Trophoblast cell (in vitro differentiated cells and primary cell): ENCODE results near the gene KANSL1L.
"Not testable (repeated sequence)": the region's sequence is repeated elsewhere in the genome, so short reads cannot be mapped to it uniquely, and the experiment has no call there.

Source experiments
- DNase-seq, 2 donors: peaks; one replicate each; pipeline ENCODE4 v3.0.0-alpha.2; 2016
- H2AFZ ChIP-seq: 2 replicates; pipeline ENCODE4 v1.6.1; 2013; ENCODE audit warnings: low read length, moderate library complexity, mild to moderate bottlenecking; ENCODE audit not compliant: insufficient read depth, poor library complexity
- H2AK5ac ChIP-seq: 2 replicates; pipeline ENCODE4 v1.6.1; 2013; ENCODE audit warnings: mild to moderate bottlenecking, low read length
- H2BK120ac ChIP-seq: 2 replicates; pipeline ENCODE4 v1.6.1; 2013; ENCODE audit warnings: low read length, mild to moderate bottlenecking, moderate library complexity; ENCODE audit not compliant: insufficient read depth, poor library complexity
- H2BK12ac ChIP-seq: 2 replicates; pipeline ENCODE4 v1.6.1; 2013; ENCODE audit warnings: mild to moderate bottlenecking, low read length, moderate library complexity
- H2BK5ac ChIP-seq: 2 replicates; pipeline ENCODE4 v1.6.1; 2013; ENCODE audit warnings: low read length, low read depth, moderate library complexity, mild to moderate bottlenecking; ENCODE audit not compliant: poor library complexity
- H3K14ac ChIP-seq: 2 replicates; pipeline ENCODE4 v1.6.1; 2013; ENCODE audit warnings: mild to moderate bottlenecking, low read length
- H3K18ac ChIP-seq: 2 replicates; pipeline ENCODE4 v1.6.1; 2013; ENCODE audit warnings: mild to moderate bottlenecking, low read length
- H3K23ac ChIP-seq: 2 replicates; pipeline ENCODE4 v1.6.1; 2013; ENCODE audit warnings: low read length
- H3K27ac ChIP-seq: 2 replicates; pipeline ENCODE4 v1.5.1; 2013; ENCODE audit warnings: low read depth, mild to moderate bottlenecking, inconsistent platforms, low read length, moderate library complexity
- H3K27me3 ChIP-seq: 2 replicates; pipeline ENCODE4 v1.6.1; 2013; ENCODE audit warnings: inconsistent platforms, mild to moderate bottlenecking, low read length, moderate library complexity; ENCODE audit not compliant: insufficient read depth
- H3K36me3 ChIP-seq, 2 experiments: 1 replicate in 1 of 2; 2 replicates in 1 of 2; pipeline ENCODE4 v1.6.1; 2013; ENCODE audit warnings: low read length in 2 of 2, mild to moderate bottlenecking in 2 of 2, moderate library complexity in 1 of 2; ENCODE audit not compliant: insufficient read depth in 2 of 2, control insufficient read depth in 1 of 2
- H3K4ac ChIP-seq: 2 replicates; pipeline ENCODE4 v1.6.1; 2013; ENCODE audit warnings: low read depth, mild to moderate bottlenecking, low read length, moderate library complexity
- H3K4me1 ChIP-seq, 2 experiments: 1 replicate in 1 of 2; 2 replicates in 1 of 2; pipeline ENCODE4 v1.6.1; 2013; ENCODE audit warnings: low read length in 2 of 2, mild to moderate bottlenecking in 2 of 2, moderate library complexity in 1 of 2; ENCODE audit not compliant: insufficient read depth in 2 of 2, control insufficient read depth in 1 of 2
- H3K4me2 ChIP-seq: 2 replicates; pipeline ENCODE4 v1.6.1; 2013; ENCODE audit warnings: inconsistent platforms, mild to moderate bottlenecking, low read length, moderate library complexity
- H3K4me3 ChIP-seq: 2 replicates; pipeline ENCODE4 v1.5.1; 2013; ENCODE audit warnings: mild to moderate bottlenecking, low read depth, low read length, inconsistent platforms
- H3K79me1 ChIP-seq: one replicate; pipeline ENCODE4 v1.6.1; 2013; ENCODE audit warnings: low read length
- H3K79me2 ChIP-seq: 2 replicates; pipeline ENCODE4 v1.6.1; 2013; ENCODE audit warnings: low read length, mild to moderate bottlenecking; ENCODE audit not compliant: control insufficient read depth, insufficient read depth, poor library complexity
- H3K9ac ChIP-seq: 2 replicates; pipeline ENCODE4 v1.6.1; 2013; ENCODE audit warnings: mild to moderate bottlenecking, low read length
- H3K9me3 ChIP-seq: 2 replicates; pipeline ENCODE4 v1.6.1; 2013; ENCODE audit warnings: low read depth, mild to moderate bottlenecking, control low read depth, inconsistent platforms, low read length; ENCODE audit not compliant: insufficient read depth
- H4K12ac ChIP-seq: 2 replicates; pipeline ENCODE4 v1.6.1; 2013; ENCODE audit warnings: low read depth, mild to moderate bottlenecking, low read length, moderate library complexity
- H4K8ac ChIP-seq: 2 replicates; pipeline ENCODE4 v1.6.1; 2013; ENCODE audit warnings: low read depth, mild to moderate bottlenecking, low read length, moderate library complexity
- H4K91ac ChIP-seq: one replicate; pipeline ENCODE4 v1.6.1; 2013; ENCODE audit warnings: low read depth, mild to moderate bottlenecking, low read length, moderate library complexity
- WGBS: extraction: QIAGEN DNeasy Blood & Tissue Kit; methylation state at CpG from one replicate; pipeline ENCODE4 v1.1.7; 2013; ENCODE audit warnings: missing lambda C conversion rate; ENCODE audit not compliant: insufficient read length, insufficient coverage; ENCODE audit errors: extremely low coverage; 5-methylcytosine and 5-hydroxymethylcytosine counted together

Gene KANSL1L

DNA sequence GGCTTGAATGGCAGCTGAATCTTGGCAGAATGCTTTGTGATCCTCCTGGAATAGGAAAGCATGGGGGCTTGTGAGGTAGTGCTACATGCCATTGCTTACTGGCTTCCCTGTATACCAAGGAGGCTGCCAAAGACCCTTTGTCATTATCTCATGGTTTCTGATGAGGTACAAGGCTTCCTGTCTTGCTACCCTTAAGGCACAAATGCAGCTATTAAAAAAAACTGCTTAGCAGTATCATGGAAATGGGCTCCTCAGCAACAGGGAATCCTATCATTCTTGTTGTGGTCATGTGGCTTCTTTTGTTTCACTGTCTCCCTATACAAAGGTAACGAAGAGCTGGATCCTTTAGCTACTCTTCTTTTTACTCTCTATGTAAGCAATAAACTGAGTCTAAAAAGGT lies 6.6 kb upstream of the KANSL1L start:
- Histone ChIP-seq H3K4me1 (peaks cover 3 to 6% of the 10 kb centered on the region in 2 experiments), H3K4ac (no peak overlapping the region), H3K27ac (no peak overlapping the region), H2BK5ac (no peak overlapping the region), H4K91ac (no peak overlapping the region), H3K4me3 (no peak overlapping the region), H2AK5ac (no peak overlapping the region), H4K12ac (no peak overlapping the region), H3K79me2 (no peaks in the 10 kb centered on the region), H3K9me3 (no peaks in the 10 kb centered on the region), H2AFZ (no peak overlapping the region), H3K36me3 (peaks cover 0 to 2% of the 10 kb centered on the region in 2 experiments), H3K23ac (no peak overlapping the region), H2BK120ac (no peak overlapping the region), H2BK12ac (no peak overlapping the region), H3K4me2 (no peak overlapping the region), H3K14ac (no peak overlapping the region), H3K27me3 (no peaks in the 10 kb centered on the region), H4K8ac (no peak overlapping the region), H3K9ac (no peak overlapping the region), H3K18ac (no peak overlapping the region), H3K79me1 (no peaks in the 10 kb centered on the region)
- peak in 1 of 2 donors; percentile 12 for DNase-seq
- WGBS: no CpG with 5 or more reads among the region's 1 CpG

DNA sequence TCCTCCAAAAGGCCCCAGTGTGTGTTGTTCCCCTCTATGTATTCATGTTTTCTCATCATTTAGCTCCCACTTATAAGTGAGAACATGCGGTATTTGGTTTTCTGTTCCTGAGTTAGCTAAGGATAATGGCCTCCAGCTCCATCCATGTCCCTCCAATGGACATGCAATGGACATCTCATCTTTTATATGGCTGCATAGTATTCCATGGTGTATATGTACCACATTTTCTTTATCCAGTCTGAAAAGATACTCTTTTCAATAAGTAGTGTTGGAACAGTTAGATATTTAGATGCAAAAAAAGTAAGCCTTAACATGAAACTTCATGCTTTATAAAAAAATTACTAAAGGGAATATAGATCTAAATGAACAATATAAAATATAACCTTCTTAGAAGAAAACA lies 5.9 kb upstream of the KANSL1L start:
- H3K79me1 ChIP-seq, H3K9me3 ChIP-seq, H3K4ac ChIP-seq, H3K4me2 ChIP-seq, H3K36me3 ChIP-seq, H2BK12ac ChIP-seq, DNase-seq, H3K23ac ChIP-seq, H3K4me1 ChIP-seq, H4K8ac ChIP-seq, H4K12ac ChIP-seq, H2BK120ac ChIP-seq, H3K27me3 ChIP-seq, H3K4me3 ChIP-seq, H2AFZ ChIP-seq, H3K14ac ChIP-seq, H3K27ac ChIP-seq, H3K9ac ChIP-seq, H3K79me2 ChIP-seq, H4K91ac ChIP-seq, H2BK5ac ChIP-seq, H3K18ac ChIP-seq, H2AK5ac ChIP-seq: not testable (repeated sequence)
- no CpG with 5 or more reads among the region's 1 CpG for WGBS

DNA sequence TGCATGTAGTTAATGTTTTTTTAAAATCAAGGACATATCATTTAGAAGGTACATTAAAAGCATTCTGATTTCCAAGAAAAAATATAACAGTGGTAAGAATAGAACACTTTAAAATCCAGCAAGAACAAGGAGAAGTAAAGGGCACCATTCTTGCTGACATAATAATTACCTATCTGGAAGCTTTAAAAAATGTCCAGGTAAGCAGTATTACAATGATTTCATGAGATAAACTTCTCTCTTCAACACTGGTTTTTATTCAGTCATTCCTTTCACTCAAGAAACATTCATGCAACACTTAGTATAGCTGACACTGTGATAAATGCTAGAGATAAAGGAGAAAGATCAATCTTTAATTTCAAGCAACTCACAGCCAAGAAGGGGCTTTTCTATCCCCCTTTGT lies 2.9 kb upstream of the KANSL1L start:
- H3K79me1 ChIP-seq: peaks cover 10% of the 10 kb centered on the region
- no peak overlapping the region for H3K18ac ChIP-seq
- H3K79me2 ChIP-seq: peaks cover 3% of the 10 kb centered on the region
- H3K27me3 ChIP-seq: no peaks in the 10 kb centered on the region
- no peak overlapping the region for H3K23ac ChIP-seq
- H3K4ac ChIP-seq: no peak overlapping the region
- H3K9ac ChIP-seq: no peak overlapping the region
- H4K8ac ChIP-seq: no peak overlapping the region
- H2BK12ac ChIP-seq: no peak overlapping the region
- no peak overlapping the region for H2AFZ ChIP-seq
- no peak overlapping the region for H2BK5ac ChIP-seq
- H3K4me3 ChIP-seq: no peak overlapping the region
- no peak overlapping the region for H4K12ac ChIP-seq
- no peak for DNase-seq
- no peaks in the 10 kb centered on the region for H3K9me3 ChIP-seq
- no peak overlapping the region for H2AK5ac ChIP-seq
- H3K14ac ChIP-seq: no peak overlapping the region
- H3K4me2 ChIP-seq: no peak overlapping the region
- H3K36me3 ChIP-seq: no peaks in the 10 kb centered on the region
- H4K91ac ChIP-seq: no peak overlapping the region
- no peak overlapping the region for H2BK120ac ChIP-seq
- no peak overlapping the region for H3K27ac ChIP-seq
- H3K4me1 ChIP-seq: peaks cover 3% of the 10 kb centered on the region in 2 experiments

DNA sequence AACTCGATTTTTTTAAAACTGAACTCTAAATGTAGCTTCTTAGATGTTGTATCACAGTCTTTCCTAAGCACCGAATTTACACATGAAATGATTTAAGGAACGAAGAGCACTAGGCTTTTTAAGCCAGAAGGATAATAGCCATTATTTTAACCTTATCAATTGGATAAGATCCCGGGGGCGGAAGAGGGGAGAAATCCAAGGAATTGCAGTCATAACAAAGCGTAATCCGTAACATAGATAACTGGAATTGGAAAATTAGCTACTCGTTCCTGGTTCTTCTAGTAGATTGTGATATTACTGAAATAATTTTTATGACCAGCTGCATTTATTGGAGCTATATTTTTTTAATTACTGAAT lies 988 bp upstream of the KANSL1L start:
- H3K4me3 ChIP-seq: no peak overlapping the region
- no peak overlapping the region for H2AK5ac ChIP-seq
- H3K9me3 ChIP-seq: no peaks in the 10 kb centered on the region
- H3K14ac ChIP-seq: no peak overlapping the region
- H4K8ac ChIP-seq: no peak overlapping the region
- H3K36me3 ChIP-seq: no peaks in the 10 kb centered on the region
- H4K12ac ChIP-seq: no peak overlapping the region
- no peak overlapping the region for H3K27ac ChIP-seq
- H3K4me2 ChIP-seq: peak overlapping the region; percentile 96
- no peaks in the 10 kb centered on the region for H3K4me1 ChIP-seq
- no peaks in the 10 kb centered on the region for H3K27me3 ChIP-seq
- no peak for DNase-seq
- peaks cover 3% of the 10 kb centered on the region for H3K79me2 ChIP-seq
- H2AFZ ChIP-seq: no peak overlapping the region
- H3K9ac ChIP-seq: no peak overlapping the region
- H2BK120ac ChIP-seq: no peak overlapping the region
- no CpG with 5 or more reads among the region's 8 CpGs for WGBS
- no peak overlapping the region for H3K4ac ChIP-seq
- no peak overlapping the region for H2BK12ac ChIP-seq
- no peak overlapping the region for H3K23ac ChIP-seq
- no peak overlapping the region for H4K91ac ChIP-seq
- peaks cover 10% of the 10 kb centered on the region for H3K79me1 ChIP-seq
- H2BK5ac ChIP-seq: no peak overlapping the region
- H3K18ac ChIP-seq: no peak overlapping the region
